ENCODE results near the gene CEBPB.
"Not testable (repeated sequence)": the region's sequence is repeated elsewhere in the genome, so short reads cannot be mapped to it uniquely, and the experiment has no call there.

Gene CEBPB

DNA sequence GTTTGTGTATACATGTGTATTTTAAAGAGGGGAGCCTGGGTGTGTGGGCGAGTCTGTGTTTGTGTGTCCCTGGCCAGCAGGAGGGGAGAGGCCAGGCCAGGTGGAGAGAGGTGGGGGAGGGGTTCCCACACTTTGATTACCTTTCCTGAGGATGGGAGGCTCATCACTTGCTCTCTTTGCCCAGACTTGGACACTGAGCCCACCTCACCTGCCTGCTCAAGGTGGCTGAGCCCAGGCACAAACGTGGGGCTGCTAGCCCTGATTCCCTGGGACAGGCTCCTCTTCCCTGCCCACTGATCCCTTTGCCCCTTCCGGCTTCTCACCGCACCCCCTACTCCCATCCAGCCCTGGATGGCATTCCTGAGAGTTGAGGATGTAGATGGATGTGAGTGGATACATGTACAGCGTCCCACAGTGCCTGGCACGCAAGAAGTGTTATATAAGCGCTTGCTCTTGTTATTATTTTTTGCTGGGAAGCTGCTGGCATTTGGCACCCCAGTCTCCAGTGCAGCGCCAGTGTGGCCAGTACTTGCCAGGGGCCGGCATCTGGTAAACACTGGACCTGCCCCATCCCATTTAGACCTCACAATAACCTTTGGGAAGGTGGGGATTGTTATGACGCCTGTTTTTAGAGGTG, 2.7 kb downstream of the CEBPB start:
- DNase-seq (ENCODE audit: low spot score) = no peak

GRCh38 chr20:50193836-50194421, 3.3 kb downstream of the CEBPB start:
- no peak for DNase-seq (ENCODE audit: low spot score)

DNA sequence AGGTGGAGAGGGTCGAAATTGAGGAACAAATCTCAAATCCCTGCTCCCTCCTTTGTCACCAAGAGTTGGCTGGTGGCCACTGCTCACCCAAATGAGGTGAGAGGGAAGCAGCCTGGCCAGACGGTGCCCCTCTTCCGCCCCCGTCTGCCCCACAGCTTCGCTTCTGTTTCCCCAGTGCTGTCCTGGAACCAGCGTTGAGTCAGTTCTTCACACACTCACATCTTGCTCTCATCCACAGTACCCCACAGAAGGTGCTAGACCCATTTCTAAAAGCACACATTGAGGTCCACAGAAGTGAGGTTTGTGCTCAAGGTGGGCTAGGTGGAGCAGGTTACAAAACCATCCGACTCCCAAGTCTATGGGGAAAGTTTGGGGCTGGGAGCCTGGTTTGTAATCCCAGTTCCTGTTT, 3.8 kb downstream of the CEBPB start:
- DNase-seq (ENCODE audit: low spot score) = no peak

GRCh38 chr20:50194831-50195523, 4.3 kb downstream of the CEBPB start:
- DNase-seq (ENCODE audit: low spot score) = no peak

DNA sequence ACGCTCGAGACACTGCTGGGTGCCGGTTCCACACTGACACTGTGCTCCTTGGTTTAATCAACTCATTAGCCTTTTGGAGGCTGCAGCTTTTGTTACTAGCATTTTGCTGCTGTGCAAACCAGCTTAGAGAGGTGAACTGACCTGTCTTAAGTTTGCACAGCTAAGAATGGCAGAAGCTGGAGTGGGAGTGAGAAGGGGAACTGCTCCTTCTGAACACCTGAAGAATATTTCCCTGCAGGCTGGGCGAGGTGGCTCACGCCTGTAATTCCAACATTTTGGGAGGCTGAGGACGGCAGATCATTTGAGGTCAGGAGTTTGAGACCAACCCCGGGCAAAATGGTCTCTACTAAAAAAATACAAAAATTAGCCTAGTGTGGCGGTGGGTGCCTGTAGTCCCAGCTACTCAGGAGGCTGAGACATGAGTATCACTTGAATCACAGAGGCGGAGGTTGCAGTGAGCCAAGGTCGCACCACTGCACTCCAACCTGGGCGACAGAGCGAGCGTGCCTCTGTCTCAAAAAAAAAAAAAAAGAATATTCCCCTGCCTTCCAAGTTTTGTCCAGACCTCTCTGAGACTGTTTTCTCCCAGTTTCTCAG, 5.0 kb downstream of the CEBPB start:
- DNase-seq (ENCODE audit: low spot score) = no peak

DNA sequence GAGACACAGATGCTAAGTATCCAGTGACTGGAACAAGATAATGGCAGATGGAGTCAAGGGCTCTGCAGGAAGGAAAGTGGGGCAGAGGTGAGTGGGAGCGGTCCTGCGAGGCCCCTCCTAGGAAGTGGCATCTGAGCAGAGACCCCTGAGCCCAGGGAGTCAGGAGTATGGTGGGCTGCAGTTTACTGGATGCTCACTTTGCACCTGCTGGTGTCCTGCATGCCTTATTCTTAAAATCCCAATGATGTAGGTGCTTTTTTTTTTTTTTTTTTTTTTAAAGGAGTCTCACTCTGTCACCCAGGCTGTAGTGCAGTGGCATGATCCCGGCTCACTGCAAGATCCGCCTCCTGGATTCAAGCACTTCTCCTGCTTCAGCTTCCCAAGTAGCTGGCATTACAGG, 5.6 kb downstream of the CEBPB start:
- no peak for DNase-seq (ENCODE audit: low spot score)

DNA sequence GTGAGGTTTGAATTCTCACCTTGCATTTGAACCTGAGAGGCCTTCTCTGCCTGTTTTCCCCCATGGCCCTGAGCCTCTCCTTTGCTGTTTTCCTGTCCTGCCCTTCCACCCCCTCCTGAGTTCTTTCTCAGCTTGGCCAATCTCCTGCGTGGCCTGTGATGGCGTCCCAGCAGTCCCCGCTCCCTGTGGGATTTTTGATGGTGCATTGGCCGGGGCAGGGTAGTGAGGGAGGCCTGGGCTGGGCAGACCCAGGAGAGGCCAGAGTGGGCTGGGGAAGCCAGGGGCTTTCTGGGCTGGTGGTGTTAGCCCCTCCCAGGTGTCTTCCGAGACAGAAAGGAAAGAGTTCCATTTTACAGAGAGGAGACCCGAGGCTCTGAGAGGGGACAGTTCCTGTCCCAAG, 6.3 kb downstream of the CEBPB start:
- no peak for DNase-seq (ENCODE audit: low spot score)

DNA sequence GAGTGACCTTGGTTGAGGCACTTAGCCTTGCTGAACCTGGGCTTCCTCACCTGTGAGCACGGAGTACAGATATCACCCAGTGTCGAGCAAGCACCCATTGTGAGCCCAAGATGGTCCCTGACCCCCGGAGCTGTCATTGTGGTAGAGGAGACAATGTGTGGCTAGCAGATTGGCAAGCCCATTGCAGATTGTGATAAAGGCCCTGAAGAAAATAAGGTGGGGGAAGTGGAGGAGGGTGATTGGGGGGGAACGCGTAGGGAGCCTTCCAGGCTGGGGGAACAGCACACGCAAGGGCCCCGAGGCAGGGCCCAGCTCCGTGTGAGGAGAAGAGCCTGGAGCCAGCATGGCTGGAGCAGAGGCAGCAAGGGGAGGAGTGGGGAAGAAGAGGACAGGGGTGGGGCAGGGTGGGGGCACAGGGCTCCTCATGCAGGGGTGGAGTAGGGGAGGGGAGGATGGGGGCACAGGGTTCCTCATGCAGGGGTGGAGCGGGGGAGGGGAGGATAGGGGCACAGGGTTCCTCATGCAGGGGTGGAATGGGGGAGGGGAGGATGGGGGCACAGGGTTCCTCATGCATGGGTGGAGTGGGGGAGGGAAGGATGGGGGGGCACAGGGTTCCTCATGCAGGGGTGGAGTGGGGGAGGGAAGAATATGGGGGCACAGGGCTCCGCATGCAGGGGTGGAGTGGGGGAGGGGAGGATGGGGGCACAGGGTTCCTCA, 7.0 kb downstream of the CEBPB start:
- DNase-seq (ENCODE audit: low spot score) = no peak

DNA sequence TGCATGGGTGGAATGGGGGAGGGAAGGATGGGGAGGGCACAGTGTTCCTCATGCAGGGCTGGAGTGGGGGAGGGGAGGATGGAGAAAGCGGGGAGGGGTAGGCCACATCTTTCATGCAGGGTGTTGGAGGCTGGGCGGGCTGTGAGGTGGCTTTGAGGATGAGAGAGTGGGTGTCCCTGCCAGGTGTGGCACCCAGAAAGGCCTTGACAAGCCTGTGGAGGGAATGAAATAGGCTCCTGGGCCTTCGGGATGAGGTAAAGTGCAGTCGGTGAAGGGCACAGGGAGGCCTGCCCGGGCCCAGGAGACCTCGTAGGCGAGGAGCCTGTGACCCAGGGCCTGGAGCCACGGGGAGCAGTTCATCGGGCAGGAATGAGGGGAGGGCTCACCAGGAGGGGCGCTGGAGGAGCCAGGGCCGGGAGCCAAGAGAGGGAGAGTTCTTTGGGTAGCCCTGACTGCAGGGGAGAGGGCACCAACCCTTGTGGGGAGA, 7.6 kb downstream of the CEBPB start:
- no peak for DNase-seq (ENCODE audit: low spot score)

GRCh38 chr20:50198716-50199115, 8.1 kb downstream of the CEBPB start:
- no peak for DNase-seq (ENCODE audit: low spot score)

DNA sequence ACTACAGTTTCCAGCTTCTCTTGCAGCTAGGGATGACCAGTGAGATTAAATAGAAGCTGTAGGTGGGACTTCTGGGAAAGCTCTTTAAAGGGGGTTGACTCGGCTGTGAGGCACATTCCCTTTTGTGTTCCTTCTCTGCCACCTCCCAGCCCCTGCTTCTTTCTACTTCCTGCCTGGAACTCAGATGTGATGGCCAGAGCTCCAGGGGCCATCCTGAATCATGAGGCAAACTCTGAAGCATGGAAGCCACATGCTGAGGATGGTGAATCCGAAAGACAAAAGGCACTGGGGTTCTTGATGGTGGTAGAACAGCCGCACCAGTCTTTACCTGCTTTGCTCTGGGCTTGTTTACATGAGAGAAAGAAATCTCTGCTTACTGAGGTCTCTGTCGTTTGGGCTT, 9.1 kb downstream of the CEBPB start:
- DNase-seq (ENCODE audit: low spot score) = no peak

- no peak for DNase-seq (ENCODE audit: low spot score)
Measured at GRCh38 chr20:50200482-50201104, 10.0 kb downstream of the CEBPB start.

DNA sequence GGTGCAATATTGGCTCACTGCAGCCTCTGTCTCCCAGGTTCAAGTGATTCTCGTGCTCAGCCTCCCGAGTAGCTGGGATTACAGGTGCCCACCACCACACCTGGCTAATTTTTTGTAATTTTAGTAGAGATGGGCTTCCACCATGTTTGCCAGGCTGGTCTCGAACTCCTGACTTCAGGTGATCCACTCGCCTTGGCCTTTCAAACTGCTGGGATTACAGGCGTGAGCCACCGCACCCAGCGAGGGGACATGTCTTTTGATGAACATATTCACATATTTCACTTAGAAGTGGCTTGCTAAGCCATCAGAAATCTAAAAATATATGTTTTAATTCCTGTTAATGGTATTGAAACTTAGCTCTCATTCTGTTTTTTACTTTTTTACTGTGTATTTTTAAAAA, 11.1 kb downstream of the CEBPB start:
- DNase-seq (ENCODE audit: low spot score) = not testable (repeated sequence)

DNA sequence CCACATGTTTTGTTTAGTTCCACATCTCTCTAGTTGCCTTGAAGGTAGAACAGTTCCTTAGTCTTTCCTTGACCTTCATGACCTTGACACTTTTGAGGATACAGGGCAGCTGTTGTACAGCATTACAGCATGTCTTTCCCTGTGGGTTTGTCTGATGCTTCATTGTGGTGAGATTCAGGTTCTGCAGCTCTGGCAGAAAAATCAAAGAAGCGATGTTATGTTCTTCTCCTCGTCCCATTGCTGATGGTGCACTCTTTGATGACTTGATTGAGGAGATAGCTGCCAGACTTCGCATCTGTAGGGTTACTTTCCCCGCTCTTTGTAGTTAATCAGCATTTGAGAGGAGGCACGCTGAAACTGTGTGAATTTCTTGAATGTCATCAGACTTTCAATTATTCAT, 12.0 kb downstream of the CEBPB start:
- DNase-seq (ENCODE audit: low spot score) = no peak

GRCh38 chr20:50203951-50204937, 13.6 kb downstream of the CEBPB start:
- no peak for DNase-seq (ENCODE audit: low spot score)

- DNase-seq (ENCODE audit: low spot score) = no peak
Measured at GRCh38 chr20:50207026-50207425, 16.4 kb downstream of the CEBPB start.

- DNase-seq (ENCODE audit: low spot score) = no peak
Measured at GRCh38 chr20:50208085-50208491, 17.5 kb downstream of the CEBPB start.

- not testable (repeated sequence) for DNase-seq (ENCODE audit: low spot score)
Measured at GRCh38 chr20:50208815-50209214, 18.2 kb downstream of the CEBPB start.

DNA sequence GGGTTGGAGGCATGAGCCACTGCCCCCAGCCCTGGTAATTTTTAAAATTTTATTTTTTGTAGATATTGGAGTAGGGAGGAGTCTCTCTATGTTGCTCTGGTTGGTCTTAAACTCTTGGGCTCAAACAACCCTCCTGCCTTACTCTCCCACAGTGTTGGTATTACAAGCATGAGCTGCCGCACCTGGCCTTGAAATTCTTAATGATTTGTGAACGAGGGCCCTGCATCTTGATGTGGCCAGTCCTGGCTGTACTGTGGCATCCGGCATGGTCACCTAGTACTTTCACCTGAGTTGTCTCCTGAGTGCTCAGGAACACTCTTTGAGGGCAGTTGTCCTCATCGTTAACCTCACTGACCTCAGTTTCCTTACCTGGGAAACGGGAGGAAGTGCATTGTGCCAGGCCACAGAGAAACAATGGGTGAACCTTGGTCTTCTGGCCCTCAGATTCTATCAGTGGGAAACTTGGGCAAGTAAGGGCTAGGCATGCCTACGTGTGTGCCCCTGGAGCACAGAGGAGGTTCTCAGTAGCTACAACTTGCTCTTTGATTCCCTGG, 19.5 kb downstream of the CEBPB start:
- DNase-seq (ENCODE audit: low spot score) = no peak

DNA sequence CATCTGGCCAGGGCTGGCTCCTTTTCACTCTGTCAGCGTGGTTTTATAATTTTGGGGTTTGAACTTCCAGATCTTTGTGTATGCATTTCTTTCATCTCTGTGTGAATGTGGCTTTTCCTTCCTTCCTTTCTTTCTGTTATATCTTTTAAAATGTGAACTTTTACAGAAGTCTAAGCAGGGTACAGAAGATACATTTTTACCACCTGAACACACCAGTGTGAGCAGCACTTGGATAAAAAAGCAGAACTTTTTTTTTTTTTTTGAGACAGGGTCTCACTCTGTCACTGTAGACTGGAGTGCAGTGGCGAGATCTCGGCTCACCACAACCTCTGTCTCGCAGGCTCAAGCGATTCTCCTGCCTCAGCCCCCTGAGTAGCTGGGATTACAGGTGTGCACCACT, 20.5 kb downstream of the CEBPB start:
- no peak for DNase-seq (ENCODE audit: low spot score)

All from COLO829 (cell line).